GM13977 (cell line): Measurements from ENCODE around the gene STARD7.

Experiments
- DNase-seq: peaks from one replicate; pipeline ENCODE4 v3.0.0; 2012; ENCODE audit warnings: low spot score
- CTCF ChIP-seq: IDR thresholded peaks from 2 replicates; pipeline ENCODE4 v1.5.1; 2012; ENCODE audit warnings: mild to moderate bottlenecking, control low read depth; ENCODE audit not compliant: insufficient read depth; ENCODE audit errors: extremely low read depth, missing control alignments
- in situ Hi-C: fragments of 300-500 bp; cut with MboI; formaldehyde crosslinking; loops from one replicate; pipeline ENCODE4 v1.12.0; 2022; ENCODE audit warnings: low sequenced_read_pairs, low pct_unique_long_range_greater_than_20kb, mixed read lengths, inconsistent platforms; ENCODE audit not compliant: unreplicated experiment

STARD7 gene

GRCh38 chr2:96186562-96186961 is 22.1 kb downstream of the STARD7 start:
- no peak for DNase-seq
- TF ChIP-seq CTCF: no peak
- in situ Hi-C loops: loop anchor here (25.0 kb wide), 1 partner anchor 174 kb away; no protein-coding TSS in a partner anchor

- in situ Hi-C loops: loop anchor here (25.0 kb wide), 1 partner anchor 173 kb away; no protein-coding TSS in a partner anchor
- TF ChIP-seq CTCF: no peak
- DNase-seq: no peak
Measured at GRCh38 chr2:96185516-96185915, 23.1 kb downstream of the STARD7 start.

GRCh38 chr2:96184989-96185388 is 23.6 kb downstream of the STARD7 start:
- DNase-seq: no peak
- in situ Hi-C loops: loop anchor here (25.0 kb wide), 1 partner anchor 173 kb away; no protein-coding TSS in a partner anchor
- no peak for TF ChIP-seq CTCF

- in situ Hi-C loops: loop anchor here (25.0 kb wide), 1 partner anchor 172 kb away; no protein-coding TSS in a partner anchor
Measured at GRCh38 chr2:96184188-96184587, 24.4 kb downstream of the STARD7 start.

GRCh38 chr2:96181529-96181928 is 27.1 kb downstream of the STARD7 start:
- DNase-seq: no peak
- in situ Hi-C loops: loop anchor here (25.0 kb wide), 1 partner anchor 169 kb away; no protein-coding TSS in a partner anchor
- TF ChIP-seq CTCF: no peak

More at GRCh38 chr2:96184188-96184587, 24.4 kb downstream of the STARD7 start:
- no peak for TF ChIP-seq CTCF
- no peak for DNase-seq

GRCh38 chr2:96180521-96180920 is 28.1 kb downstream of the STARD7 start:
- no peak for TF ChIP-seq CTCF
- no peak for DNase-seq
- in situ Hi-C loops: loop anchor here (25.0 kb wide), 1 partner anchor 168 kb away; no protein-coding TSS in a partner anchor

GRCh38 chr2:96180002-96180401 is 28.6 kb downstream of the STARD7 start:
- in situ Hi-C loops: loop anchor here (25.0 kb wide), 1 partner anchor 168 kb away; no protein-coding TSS in a partner anchor
- DNase-seq: no peak
- TF ChIP-seq CTCF: no peak
